NCI-H345 treated with DMSO at 0.1 percent for 48 hours (cell line): ENCODE measurements around the gene CDKL1.
"Not testable (repeated sequence)": the region's sequence is repeated elsewhere in the genome, so short reads cannot be mapped to it uniquely, and the experiment has no call there.

Source experiments
- DNase-seq: peaks from one replicate; lab custom pipeline; 2025; ENCODE audit not compliant: unreplicated experiment; lab: John Stamatoyannopoulos, UW

Gene CDKL1

DNA sequence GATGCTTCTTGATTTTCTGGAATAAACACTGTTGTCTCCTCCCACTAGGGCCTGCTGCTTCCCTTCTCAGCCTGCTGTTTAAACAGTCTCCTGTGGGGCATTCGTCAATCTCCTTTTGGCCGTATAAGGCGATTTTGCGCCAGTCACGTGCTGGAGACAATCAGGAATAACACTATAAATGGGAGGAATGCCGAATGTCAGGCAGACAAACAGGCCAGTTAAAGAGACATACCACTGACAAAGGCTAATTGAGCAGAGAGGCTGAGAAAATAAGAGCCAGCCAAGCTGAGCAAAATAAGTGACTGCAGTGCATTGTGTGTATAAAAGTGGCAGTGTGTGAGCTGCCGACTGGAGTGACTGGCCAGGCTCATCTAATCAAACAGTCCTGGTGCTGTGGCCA is 61.3 kb downstream of the CDKL1 start:
- peak; percentile 74 for DNase-seq

DNA sequence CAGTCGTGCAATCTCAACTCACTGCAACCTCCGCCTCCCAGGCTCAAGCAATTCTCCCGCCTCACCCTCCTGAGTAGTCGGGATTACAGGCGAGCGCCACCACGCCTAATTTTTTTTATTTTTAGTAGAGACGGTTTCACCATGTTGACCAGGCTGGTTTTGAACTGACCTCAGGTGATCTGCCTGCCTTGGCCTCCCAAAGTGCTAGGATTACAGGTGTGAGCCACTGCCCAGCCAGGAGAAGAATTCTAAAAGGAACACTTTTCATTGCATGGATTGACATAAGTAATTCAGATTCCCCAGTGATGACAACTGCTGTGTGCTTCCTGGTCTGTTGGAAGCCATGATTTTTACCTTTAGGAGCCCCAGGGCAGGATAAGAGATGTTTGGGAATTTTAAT is 62.5 kb downstream of the CDKL1 start:
- DNase-seq = no peak

DNA sequence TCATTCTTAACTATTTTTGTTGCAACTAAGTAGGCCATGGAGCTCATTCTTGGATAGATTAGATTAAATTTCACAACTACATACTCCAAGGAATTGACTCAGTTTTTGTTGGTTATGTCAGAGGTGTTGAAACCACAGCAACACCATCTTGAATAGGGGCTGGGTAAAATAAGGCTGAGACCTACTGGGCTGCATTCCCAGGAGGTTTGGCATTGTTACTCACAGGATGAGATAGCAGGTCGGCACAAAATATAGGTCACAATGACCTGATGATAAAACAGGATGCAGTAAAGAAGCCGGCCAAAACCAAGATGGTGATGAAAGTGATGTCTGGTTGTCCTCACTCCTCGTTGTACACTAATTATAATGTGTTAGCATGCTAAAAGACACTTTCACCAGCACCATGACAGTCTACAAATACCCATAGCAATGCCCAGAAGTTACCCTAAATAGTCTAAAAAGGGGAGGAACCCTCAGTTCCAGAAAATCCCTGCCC is 63.6 kb downstream of the CDKL1 start:
- DNase-seq = no peak

DNA sequence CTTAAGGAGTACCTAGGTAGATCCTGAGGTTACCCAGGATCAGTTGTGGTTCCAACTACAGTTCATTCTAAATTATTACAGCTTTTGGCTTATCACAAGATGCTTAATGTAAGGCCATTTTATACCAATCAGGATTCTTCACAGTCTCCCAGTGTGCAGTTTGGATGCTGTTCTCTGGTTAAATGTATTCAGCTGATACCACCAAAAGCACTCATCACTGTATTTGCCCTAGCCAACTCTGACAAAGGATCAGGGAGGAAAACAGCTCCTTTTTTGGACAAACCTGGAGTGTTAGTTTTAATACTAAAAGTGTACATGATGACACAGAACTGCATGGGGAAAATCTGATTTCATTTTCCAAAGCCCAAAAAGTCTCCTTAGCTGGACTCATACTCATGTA is 65.1 kb downstream of the CDKL1 start:
- no peak for DNase-seq

DNA sequence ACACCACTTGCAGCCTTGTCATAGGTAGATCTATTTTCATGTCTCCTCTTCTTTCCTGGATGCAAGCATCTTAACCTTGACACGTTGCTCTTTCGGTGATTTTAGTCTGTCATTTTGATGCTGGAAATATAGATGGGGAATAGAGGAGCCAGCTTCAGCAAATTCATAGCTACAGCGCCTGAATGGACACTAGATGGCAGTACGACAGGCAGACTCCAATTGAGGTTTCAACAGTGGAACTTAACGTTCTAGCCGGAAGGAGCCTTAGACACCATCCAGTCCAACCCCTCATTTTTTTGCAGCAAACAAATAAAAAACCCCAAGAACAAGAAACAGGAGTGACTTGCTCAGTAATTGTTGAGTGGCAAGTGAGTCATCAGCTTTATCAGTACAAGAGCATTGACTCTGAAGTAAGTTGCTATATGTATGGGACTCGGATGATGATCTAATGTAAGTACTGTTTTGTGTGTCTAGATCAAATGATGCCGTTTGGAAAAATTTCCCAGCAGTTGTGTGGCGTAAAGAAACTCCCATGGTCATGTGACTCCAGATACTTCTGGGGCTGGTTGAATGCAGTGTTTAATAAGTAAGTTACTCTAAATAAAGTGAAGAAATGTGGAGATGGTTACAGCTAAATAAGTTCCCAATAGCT is 75.5 kb downstream of the CDKL1 start:
- DNase-seq = peak; percentile 68

DNA sequence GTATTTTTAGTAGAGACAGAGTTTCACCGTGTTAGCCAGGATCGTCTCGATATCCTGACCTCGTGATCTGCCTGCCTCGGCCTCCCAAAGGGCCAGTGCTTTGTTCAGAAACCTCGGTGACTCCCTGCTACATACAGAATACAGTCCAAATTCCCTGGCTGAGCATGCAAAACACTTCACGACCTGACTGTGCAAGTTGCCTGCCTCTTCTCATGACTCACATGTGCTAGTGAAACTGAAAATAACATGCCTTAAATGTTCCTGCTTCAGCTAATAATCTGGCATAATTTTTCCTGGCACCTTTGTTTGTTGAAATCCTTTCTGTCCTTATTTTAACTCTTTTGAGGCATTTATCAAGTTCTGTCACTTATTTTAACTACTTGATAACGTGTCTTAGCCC is 76.4 kb downstream of the CDKL1 start:
- no peak for DNase-seq

DNA sequence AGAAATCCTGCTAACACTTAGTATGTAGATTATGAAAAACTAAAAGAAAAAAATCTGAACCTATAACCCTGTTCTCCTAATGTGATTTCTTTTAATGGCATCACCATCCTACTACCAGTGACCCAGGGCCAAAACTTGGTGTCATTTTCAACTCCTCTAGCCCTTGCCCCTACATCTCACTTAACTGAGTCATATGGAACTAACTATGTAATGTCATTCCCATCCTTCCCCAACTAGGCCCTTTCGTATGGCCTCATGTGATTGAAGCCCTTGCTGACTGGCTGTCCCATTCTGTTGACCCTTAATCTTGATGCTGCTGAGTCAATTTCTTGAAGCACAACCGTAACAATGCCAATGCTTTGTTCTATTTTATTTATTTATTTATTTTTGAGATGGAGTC is 77.0 kb downstream of the CDKL1 start:
- DNase-seq = no peak

DNA sequence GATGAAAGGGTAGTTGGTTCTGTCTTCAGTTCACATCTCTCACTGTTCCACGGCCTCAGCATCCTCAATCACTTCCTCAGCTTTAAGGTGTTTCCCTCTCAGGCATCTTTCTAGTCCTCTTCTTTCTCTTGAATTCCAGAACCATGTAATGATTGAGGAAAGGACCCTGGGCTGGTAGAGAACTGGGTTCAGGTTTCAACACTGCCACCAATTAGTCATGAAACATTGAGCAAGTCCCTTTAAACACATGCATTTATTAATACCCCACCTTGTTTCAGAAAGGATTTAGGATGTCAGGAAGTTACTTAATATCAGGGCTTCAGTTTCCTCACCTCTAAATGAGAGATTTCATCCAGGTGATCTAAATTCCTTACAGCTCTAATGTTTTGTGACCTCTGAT is 77.4 kb downstream of the CDKL1 start:
- no peak for DNase-seq

DNA sequence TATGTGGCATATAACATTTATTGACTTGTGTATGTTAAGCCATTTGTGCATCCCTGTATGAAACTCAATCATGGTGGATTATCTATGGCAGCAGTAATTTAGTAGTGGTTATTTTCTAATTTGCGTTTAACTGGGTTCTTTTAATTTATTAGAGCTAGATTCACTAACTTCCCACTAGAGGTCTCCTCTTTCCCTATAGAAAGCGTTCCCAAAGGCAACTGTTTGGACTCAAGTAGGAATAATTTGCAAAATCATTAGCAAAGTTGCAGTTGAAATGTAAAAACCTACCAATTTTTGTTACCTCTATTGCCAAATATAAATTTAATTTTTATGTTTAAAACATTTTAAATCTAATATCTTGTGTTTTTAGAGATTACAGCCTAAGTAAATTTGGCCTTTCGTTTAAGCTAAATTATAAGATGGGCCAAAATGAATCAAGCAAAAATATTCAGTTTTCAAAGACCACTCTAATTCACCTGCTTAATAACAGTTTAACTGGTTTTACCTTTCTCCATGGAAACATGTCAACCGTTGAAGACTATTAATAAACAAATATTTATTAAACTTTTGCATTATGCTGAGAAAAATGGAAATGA is 78.6 kb downstream of the CDKL1 start:
- DNase-seq = no peak

DNA sequence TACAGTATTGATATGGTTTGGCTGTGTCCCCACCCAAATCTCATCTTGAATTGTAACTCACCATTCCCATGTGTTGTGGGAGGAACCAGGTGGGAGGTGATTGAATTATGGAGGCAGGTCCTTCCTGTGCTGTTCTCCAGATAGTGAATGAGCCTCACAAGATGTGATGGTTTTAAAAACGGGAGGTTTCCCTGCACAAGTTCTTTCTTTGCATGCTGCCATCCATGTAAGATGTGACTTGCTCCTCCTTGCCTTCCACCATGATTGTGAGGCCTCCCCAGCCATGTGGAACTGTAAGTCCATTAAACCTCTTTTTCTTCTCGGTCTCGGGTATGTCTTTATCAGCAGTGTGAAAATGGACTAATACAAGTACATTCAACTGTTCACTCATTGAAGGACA is 82.6 kb downstream of the CDKL1 start:
- DNase-seq = not testable (repeated sequence)

DNA sequence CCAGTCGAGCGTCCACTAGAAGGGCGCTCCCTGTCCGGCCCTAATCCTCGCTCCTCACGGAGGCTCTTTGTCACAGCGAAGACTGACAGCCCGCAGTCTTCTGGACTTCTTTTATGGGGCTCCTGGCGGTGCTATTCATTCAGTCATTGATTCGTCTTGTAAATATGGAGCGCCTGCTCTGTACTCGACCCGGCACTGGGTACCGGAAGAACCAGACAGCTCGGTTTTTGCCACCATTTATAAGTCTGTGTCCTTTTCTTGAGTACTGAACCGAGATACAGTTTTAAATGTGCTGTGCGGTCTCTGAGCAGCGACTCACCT is 84.0 kb downstream of the CDKL1 start:
- peak; percentile 55 for DNase-seq

DNA sequence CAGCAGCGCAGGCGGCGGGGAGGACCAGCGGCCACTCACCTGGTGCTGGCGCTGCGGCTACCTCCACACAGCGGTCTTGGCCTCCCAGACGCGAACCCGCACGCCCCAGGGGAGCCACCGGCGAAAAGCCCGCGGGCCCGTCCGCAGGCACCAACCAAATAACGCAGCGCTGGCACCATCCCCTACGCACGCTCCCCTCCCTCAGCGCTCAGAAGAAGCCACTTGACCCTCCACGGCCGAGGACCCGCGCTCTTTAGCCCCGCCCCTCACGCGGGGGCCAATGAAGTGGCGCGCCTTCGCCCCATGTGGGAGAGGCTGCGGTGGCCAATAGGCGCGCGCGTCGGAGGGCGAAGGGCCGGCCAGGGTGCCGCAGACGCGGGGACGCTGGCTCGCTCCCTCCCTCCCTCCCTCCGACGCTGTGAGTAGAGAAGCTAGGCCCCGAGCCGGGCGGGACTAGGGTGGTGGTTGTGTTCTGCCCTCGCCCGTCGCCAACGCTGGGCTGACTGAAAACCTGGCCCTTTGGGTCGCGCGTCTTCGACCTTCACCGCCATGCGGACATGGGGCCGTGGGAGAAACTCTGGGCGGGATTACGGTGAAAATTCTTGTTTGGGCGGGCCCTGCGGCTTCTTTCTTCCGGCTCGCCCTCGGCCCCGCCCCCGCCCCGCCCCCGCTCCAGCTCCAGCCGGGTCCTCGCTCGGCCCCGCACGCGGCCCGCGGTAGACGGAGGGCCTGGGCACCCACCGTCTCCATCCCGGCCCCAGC is 84.5 kb downstream of the CDKL1 start, which contains the start of the genes DMAC2L and L2HGDH:
TSS of gene DMAC2L (plus strand) at position 353 of the 762 bp plus-strand sequence. CDS start 9,164 bp downstream, outside the sequence.
TSS of gene L2HGDH (minus strand) at position 258 of the 762 bp plus-strand sequence. CDS start at position 179, 79 bp downstream.
- DNase-seq = peak; percentile 92

DNA sequence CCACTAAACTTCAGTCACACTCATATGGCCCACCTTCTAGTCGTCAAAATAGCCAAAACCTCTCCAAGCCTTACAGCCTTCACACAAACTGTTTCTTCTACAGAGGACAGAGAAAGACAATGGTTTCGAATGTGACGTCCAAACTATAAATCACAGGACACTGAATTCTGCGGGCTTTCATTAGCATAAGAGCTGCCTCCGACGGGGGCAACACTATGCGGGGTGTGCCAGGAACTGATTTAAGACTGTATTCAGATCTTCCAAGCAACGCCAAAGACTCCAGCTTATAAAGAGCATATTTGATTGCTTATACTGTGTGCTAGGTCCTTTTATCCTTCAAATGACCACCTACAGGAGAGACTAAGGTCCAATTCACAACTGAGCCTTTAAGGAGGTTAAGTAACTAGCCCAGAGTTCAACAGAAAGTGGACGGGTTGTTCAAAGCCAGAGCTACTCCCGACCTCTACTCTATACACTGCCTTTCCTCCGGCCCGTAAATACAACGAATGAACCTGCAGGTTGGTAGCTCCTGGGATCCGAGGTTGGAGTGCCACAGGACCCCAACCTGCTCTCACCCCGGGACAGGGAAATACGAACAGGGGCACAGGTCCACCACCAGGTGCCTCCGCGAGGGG is 85.2 kb downstream of the CDKL1 start:
- peak; percentile 31 for DNase-seq

DNA sequence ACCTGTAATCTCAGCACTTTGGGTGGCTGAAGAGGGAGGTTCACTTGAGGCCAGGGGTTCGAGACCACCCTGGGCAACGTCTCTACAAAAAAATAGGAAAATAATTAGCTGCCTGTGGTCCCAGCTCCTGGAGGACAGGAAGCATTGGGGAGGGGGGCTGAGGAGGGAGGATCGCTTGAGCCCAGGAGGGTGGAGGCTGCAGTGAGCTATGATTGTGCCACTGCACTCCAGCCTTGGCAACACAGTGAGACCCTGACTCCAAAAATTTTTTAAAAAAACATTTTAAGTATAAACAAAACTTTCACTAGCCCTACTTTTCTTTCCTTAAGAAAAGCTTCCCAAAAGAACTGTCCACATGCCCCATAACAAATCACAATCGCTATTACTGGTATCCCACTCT is 86.2 kb downstream of the CDKL1 start:
- no peak for DNase-seq

DNA sequence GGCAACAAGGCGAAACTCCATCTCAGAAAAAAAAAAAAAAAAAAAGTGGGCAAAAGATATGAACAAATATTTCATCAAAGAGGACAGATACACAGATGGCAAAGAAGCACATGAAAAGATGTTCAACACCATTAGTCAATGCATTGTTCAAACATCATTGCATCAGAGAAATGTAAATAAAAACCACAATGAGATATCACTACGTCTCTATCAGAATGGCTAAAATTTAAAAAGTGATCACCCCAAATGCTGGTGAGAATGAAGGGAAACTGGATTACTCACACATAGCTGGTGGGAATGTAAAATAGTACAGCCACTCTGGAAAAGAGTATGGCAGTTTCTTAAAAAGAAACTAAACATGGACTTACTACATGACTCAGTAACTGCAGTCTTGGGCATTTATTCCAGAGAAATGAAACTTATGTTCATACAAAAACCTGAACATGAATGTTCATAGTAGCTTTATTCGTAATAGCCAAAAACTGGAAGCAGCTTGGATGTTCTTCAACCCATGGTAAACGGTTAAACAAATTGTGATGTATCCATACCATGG is 88.2 kb downstream of the CDKL1 start:
- no peak for DNase-seq

DNA sequence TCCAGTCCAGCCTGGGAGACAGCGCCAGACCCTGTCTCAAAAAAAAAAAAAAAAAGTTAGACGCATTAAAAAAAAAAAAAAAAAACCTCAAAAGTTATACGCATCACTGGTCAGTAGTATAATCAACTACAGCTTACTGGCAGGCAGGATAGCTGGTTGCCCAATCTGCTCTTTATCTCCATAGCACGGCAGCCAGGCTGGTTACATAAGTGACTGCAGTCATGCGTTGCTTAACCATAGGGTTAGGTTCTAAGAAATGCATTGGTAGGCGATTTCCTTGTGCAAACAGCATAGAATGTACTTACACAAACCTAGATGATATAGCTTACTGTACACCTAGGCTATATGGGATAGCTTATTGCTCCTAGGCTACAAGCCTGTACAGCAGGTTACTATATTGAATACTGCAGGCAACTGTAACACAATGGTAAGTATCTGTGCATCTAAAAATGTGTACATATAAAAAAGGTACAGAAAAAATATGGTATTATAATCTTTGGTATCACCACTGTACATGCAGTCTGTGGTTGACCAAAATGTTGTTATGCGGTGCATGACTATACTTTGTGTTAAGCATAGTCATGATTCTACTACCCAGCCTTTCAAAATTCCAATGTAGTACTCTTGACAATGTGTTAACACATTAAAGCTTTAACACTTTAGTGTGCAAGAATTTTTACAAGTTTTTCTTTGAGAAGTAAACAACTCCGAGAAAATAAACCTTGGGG is 92.8 kb downstream of the CDKL1 start:
- DNase-seq = no peak

DNA sequence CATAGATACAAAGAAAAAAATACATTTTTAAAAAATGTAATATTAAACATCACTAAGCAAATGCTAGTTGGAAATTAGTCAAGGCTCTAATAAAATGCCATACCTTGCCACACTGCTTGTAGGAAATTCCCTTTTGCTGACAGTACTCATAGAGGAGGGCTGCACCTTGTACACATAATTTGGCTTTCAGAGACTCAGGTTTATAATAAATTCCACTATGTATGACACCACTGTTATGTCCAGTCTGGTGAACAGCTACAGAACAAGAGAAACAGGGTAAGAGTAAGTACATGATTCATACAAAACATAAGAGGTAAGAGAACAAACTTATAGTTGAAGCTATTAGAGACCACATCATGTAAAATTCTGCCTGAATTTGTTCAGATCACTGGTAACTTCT is 94.8 kb downstream of the CDKL1 start:
- no peak for DNase-seq

DNA sequence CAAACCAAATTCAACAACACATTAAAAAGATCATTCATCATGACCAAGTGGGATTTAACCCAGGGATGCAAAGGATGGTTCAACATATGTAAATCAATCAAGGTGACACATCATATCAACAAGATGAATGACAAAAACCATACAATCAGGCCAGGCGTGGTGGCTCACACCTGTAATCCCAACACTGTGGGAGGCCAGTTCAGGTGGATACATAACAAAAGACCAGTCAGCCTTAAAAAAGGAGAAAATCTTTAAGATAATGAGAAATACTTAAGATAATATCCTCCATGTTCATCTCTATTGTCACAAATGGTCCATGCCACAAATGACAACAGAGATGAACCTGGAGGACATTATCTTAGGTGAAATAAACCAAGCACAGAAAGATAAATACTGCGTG is 97.1 kb downstream of the CDKL1 start:
- no peak for DNase-seq

DNA sequence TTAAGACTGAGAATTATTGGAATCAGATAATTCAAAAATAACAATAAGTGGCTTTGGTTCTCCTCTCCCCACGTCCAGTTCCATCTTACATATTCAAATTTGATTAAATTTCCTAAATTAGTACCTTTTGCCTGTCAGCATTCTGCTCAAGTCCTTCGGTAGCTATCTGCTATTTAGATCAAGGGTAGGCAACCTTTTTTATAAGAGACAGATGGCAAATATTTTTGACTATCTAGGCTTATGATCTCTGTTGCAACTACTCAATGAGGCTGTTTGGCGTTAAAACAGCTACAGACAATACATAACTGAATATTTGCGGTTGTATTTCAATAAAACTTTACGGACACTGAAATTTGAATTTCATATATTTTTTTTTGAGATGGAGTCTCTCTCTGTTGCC is 106.4 kb downstream of the CDKL1 start:
- DNase-seq = no peak

DNA sequence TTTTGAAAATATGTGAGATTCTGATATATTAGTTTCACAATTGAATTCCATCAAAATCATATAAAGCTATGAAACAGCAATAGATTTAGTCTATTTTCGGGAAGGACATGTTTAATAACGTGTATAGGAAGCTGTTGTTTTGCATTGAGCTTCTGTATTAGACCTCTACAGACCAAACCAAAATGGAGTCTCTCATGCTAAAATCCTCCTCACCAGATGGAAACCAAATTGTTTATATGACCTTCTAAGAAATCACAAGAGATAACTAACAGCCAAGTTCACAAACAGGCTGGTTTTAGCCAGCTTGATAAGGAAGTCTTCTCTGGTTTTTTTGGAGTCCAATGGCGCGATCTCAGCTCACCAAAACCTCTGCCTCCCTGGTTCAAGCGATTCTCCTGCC is 108.5 kb downstream of the CDKL1 start:
- DNase-seq = no peak

DNA sequence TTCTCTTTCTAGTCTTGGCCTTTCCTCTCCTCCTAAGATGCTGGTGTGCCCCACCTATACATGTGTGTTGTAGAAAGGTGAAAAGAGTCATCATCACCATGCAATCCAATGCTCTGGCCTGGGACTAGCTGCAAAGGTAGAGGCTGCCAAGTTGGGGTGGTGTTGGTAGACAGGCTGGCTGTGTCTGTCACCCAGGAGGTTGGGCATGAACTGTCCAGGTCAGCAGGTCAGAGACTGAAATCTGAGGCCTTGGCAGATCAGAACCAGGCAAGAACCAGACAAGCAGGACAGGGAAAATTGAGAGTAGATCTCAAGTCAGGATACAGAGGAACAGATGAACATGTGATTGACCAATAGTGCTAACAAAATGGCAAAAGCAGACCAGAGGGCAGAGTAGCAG is 110.8 kb downstream of the CDKL1 start:
- DNase-seq = no peak
